ENCODE data around the gene ZHX3. TPM values are rescaled to one million over a fixed set of nuclear protein-coding genes. Genes with fewer than 3 reads are reported as not detected.

ZHX3 gene
- total and polyA plus RNA-seq, 2 donors (not counting 1 experiment from before 2014, with no cell fraction given): 4.3 to 22.2 TPM

GRCh38 chr20:41181567-41181966 lies 136.0 kb downstream of the ZHX3 start:
- Histone ChIP-seq H3K9ac (ENCODE audit: low read length) (no peak overlapping the region), H3K4me3 (ENCODE audit: control extremely low read depth in 1 of 5, extremely low read depth in 1 of 5, insufficient read depth in 1 of 5, low read depth in 2 of 5, low read length in 4 of 5) (no peak overlapping the region), H3K4me1 (ENCODE audit: control insufficient read depth in 2 of 2, insufficient read depth in 2 of 2, low read length in 2 of 2) (no peaks in the 10 kb centered on the region), H3K27me3 (replicated peaks in 1 of 4; ENCODE audit: control extremely low read depth in 1 of 4, control insufficient read depth in 3 of 4, insufficient read depth in 4 of 4, low read length in 3 of 4) (no peaks in the 10 kb centered on the region), H3K9me3 (ENCODE audit: control extremely low read depth in 1 of 3, control insufficient read depth in 2 of 3, insufficient read depth in 1 of 3, low read length in 2 of 3) (no peaks in the 10 kb centered on the region), H4K20me1 (ENCODE audit: control insufficient read depth, insufficient read depth, low read length, poor library complexity, severe bottlenecking) (no peaks in the 10 kb centered on the region), H3K36me3 (replicated peaks in 1 of 2; ENCODE audit: control extremely low read depth in 1 of 2, control insufficient read depth in 1 of 2, extremely low read depth in 1 of 2, insufficient read depth in 2 of 2, low read length in 1 of 2) (peaks cover 0 to 13% of the 10 kb centered on the region in 2 experiments), H3K27ac (ENCODE audit: low read length in 2 of 2) (no peak overlapping the region), H2AFZ (ENCODE audit: insufficient read depth, low read depth, low read length, poor library complexity, severe bottlenecking) (no peak overlapping the region), H3K79me2 (ENCODE audit: control insufficient read depth, insufficient read depth, low read length) (no peaks in the 10 kb centered on the region), H3K4me2 (replicated peaks; ENCODE audit: low read depth, low read length, poor library complexity, severe bottlenecking) (no peak overlapping the region)
- ATAC-seq (ENCODE audit: low read depth) (no peak), DNase-seq (no peak)
- no peaks in the 10 kb centered on the region for H3K27me3 Mint-ChIP-seq
- no peaks in the 10 kb centered on the region for H3K9me3 Mint-ChIP-seq (ENCODE audit: insufficient read depth)
- POLR2A ChIA-PET: no interaction called here
- no peak overlapping the region for H3K4me3 Mint-ChIP-seq
- H3K4me1 Mint-ChIP-seq: no peaks in the 10 kb centered on the region
- CTCF ChIA-PET: interaction anchor here (2.4 to 3.1 kb wide), 2 partner anchors 9 to 158 kb away, joined by 11 read pairs; partner anchors contain the start of gene LPIN3
- WGBS (ENCODE audit: insufficient coverage): 97% methylated on average over 3 of the region's 3 CpGs
- H3K27ac Mint-ChIP-seq: no peak overlapping the region
- TF ChIP-seq CTCF (IDR thresholded peaks at IDR 0.05): no peak
- intact Hi-C loops (cut with micrococcal nuclease): no loop called here

DNA sequence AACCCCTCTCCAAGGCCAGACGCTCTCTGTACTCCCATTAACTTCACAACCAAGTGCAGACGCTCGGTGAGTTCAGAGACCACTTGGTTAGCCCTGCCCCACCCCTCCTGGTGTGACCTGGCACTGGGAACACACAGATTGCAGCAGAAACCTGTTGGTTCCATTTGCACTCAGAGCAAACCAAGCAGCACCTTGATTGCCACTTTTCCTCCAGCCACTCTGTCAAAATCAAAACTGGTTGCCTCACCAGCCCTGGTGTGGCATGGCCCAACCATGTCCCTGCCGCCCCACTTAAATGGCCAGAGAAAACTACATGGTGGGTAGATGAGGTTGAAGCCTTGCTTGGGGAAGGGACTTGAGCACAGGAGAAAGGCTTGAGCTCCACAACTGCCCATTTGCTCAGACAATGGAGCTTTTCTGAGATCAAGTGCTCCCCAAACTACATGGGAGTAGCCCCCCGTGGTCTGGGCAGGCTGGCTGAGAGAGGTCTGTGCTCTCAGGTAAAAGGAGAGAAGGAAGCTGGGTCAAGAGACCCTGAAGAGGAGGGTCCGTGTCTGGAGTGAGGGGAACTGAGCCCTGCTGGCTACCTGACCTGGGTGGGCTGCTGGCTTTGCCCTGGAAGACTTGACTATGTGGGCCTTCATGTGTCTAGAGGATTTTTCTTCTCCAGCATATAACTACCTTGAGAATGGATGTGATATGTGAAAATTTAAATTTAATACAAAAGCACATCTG lies 136.8 kb downstream of the ZHX3 start:
- Mint-ChIP-seq H3K4me3 (no peak overlapping the region), H3K4me1 (no peaks in the 10 kb centered on the region), H3K9me3 (ENCODE audit: insufficient read depth) (no peaks in the 10 kb centered on the region), H3K27ac (no peak overlapping the region), H3K27me3 (no peaks in the 10 kb centered on the region)
- DNase-seq (no peak), ATAC-seq (ENCODE audit: low read depth) (no peak)
- CTCF ChIA-PET: interaction anchor here (2.4 to 3.1 kb wide), 2 partner anchors 8 to 159 kb away, joined by 11 read pairs; partner anchors contain the start of gene LPIN3
- Histone ChIP-seq H3K9me3 (ENCODE audit: control extremely low read depth in 1 of 3, control insufficient read depth in 2 of 3, insufficient read depth in 1 of 3, low read length in 2 of 3) (no peaks in the 10 kb centered on the region), H3K36me3 (replicated peaks in 1 of 2; ENCODE audit: control extremely low read depth in 1 of 2, control insufficient read depth in 1 of 2, extremely low read depth in 1 of 2, insufficient read depth in 2 of 2, low read length in 1 of 2) (peaks cover 0 to 13% of the 10 kb centered on the region in 2 experiments), H2AFZ (ENCODE audit: insufficient read depth, low read depth, low read length, poor library complexity, severe bottlenecking) (no peak overlapping the region), H3K9ac (ENCODE audit: low read length) (no peak overlapping the region), H3K4me2 (replicated peaks; ENCODE audit: low read depth, low read length, poor library complexity, severe bottlenecking) (no peak overlapping the region), H3K4me3 (ENCODE audit: control extremely low read depth in 1 of 5, extremely low read depth in 1 of 5, insufficient read depth in 1 of 5, low read depth in 2 of 5, low read length in 4 of 5) (no peak overlapping the region), H3K27ac (ENCODE audit: low read length in 2 of 2) (no peak overlapping the region), H3K4me1 (ENCODE audit: control insufficient read depth in 2 of 2, insufficient read depth in 2 of 2, low read length in 2 of 2) (no peaks in the 10 kb centered on the region), H4K20me1 (ENCODE audit: control insufficient read depth, insufficient read depth, low read length, poor library complexity, severe bottlenecking) (no peaks in the 10 kb centered on the region), H3K79me2 (ENCODE audit: control insufficient read depth, insufficient read depth, low read length) (no peaks in the 10 kb centered on the region), H3K27me3 (replicated peaks in 1 of 4; ENCODE audit: control extremely low read depth in 1 of 4, control insufficient read depth in 3 of 4, insufficient read depth in 4 of 4, low read length in 3 of 4) (no peaks in the 10 kb centered on the region)
- no peak for TF ChIP-seq EZH2 (IDR thresholded peaks at IDR 0.05; ENCODE audit: borderline replicate concordance, insufficient read depth, low read depth, low read length, poor library complexity, severe bottlenecking)
- no peak for TF ChIP-seq CTCF (IDR thresholded peaks at IDR 0.05)
- POLR2A ChIA-PET: no interaction called here
- intact Hi-C loops (cut with micrococcal nuclease): no loop called here
- WGBS (ENCODE audit: insufficient coverage): 96% methylated on average over 6 of the region's 6 CpGs

Data from B cell (primary cell).